Naive thymus-derived CD4-positive, alpha-beta T cell (primary cell): ENCODE results near the gene UBL3. TPM values are rescaled to one million over a fixed set of nuclear protein-coding genes. Genes with fewer than 3 reads are reported as not detected.
A peak's percentile ranks its signal among the peaks of the same experiment; 100 is the strongest.

Source experiments
- ATAC-seq: fragments of 150-1000 bp; cut with Tn5 transposase; 2 replicates; pipeline ENCODE4 v1.10.0; 2021; ENCODE audit warnings: mild to moderate bottlenecking, moderate library complexity
- CTCF ChIA-PET: fragments of 350-600 bp; sonication (Branson Sonifier 250); formaldehyde crosslinking; loops from one replicate; lab custom pipeline; 2021; ENCODE audit warnings: antibody characterized with exemption; lab: Charles Lee
- POLR2A ChIA-PET: fragments of 350-600 bp; sonication (Branson Sonifier 250); formaldehyde crosslinking; loops from one replicate; lab custom pipeline; 2021; ENCODE audit warnings: antibody characterized with exemption, inconsistent platforms; lab: Charles Lee
- DNase-seq, 9 donors: peaks; one replicate each; pipeline versions ENCODE4 v3.0.0 to v3.0.0-alpha.2; 2020 to 2022; ENCODE audit warnings: mixed read lengths in 1 of 9
- H3K27ac ChIP-seq: one replicate; pipeline ENCODE4 v1.7.0; 2013; ENCODE audit warnings: mild to moderate bottlenecking, low read depth, low read length, moderate library complexity
- H3K27me3 ChIP-seq, 2 donors: one replicate each; pipeline ENCODE4 v1.7.0; 2013; ENCODE audit warnings: low read length in 2 of 2, mild to moderate bottlenecking in 2 of 2, moderate library complexity in 2 of 2; ENCODE audit not compliant: control insufficient read depth in 2 of 2, insufficient read depth in 2 of 2
- H3K36me3 ChIP-seq, 3 experiments: 1 replicate in 2 of 3; 2 replicates in 1 of 3; pipeline ENCODE4 v1.7.0; 2013; ENCODE audit warnings: low read length in 3 of 3, mild to moderate bottlenecking in 3 of 3, moderate library complexity in 1 of 3; ENCODE audit not compliant: insufficient read depth in 3 of 3, control insufficient read depth in 2 of 3
- H3K4me1 ChIP-seq, 2 donors: one replicate each; pipeline ENCODE4 v1.7.0; 2013; ENCODE audit warnings: low read length in 2 of 2, mild to moderate bottlenecking in 2 of 2, moderate library complexity in 1 of 2; ENCODE audit not compliant: control insufficient read depth in 2 of 2, insufficient read depth in 2 of 2
- H3K4me3 ChIP-seq: 2 replicates; pipeline ENCODE4 v1.7.0; 2013; ENCODE audit warnings: mild to moderate bottlenecking, low read length
- H3K9me3 ChIP-seq, 3 experiments: 1 replicate in 2 of 3; 2 replicates in 1 of 3; pipeline ENCODE4 v1.7.0; 2013; ENCODE audit warnings: low read length in 3 of 3; ENCODE audit not compliant: control insufficient read depth in 2 of 3
- H3K27ac Mint-ChIP-seq, 9 donors: one replicate each; pipeline ENCODE4 v1.8.0; 2020 to 2022; ENCODE audit warnings: mixed read lengths in 9 of 9, mild to moderate bottlenecking in 8 of 9, moderate library complexity in 5 of 9, inconsistent platforms in 2 of 9
- H3K27me3 Mint-ChIP-seq, 5 donors: one replicate each; pipeline ENCODE4 v1.8.0; 2021 to 2022; ENCODE audit warnings: mixed read lengths in 5 of 5, mild to moderate bottlenecking in 1 of 5
- H3K36me3 Mint-ChIP-seq, 5 donors: one replicate each; pipeline ENCODE4 v1.8.0; 2020 to 2022; ENCODE audit warnings: mixed read lengths in 5 of 5, mild to moderate bottlenecking in 3 of 5, inconsistent platforms in 1 of 5
- H3K4me1 Mint-ChIP-seq, 7 donors: one replicate each; pipeline ENCODE4 v1.8.0; 2020 to 2022; ENCODE audit warnings: mixed read lengths in 7 of 7, mild to moderate bottlenecking in 3 of 7, inconsistent platforms in 1 of 7
- H3K4me3 Mint-ChIP-seq, 10 donors: one replicate each; pipeline ENCODE4 v1.8.0; 2020 to 2022; ENCODE audit warnings: mild to moderate bottlenecking in 10 of 10, mixed read lengths in 10 of 10, moderate library complexity in 6 of 10, inconsistent platforms in 2 of 10
- H3K9me3 Mint-ChIP-seq, 11 donors: one replicate each; pipeline ENCODE4 v1.8.0; 2020 to 2022; ENCODE audit warnings: mixed read lengths in 11 of 11, mild to moderate bottlenecking in 4 of 11, inconsistent platforms in 1 of 11, moderate library complexity in 1 of 11
- intact Hi-C, 2 donors: fragments of 100-400 bp; cut with micrococcal nuclease; formaldehyde crosslinking; loops; one replicate each; pipeline ENCODE4 v1.15.1; 2023
- polyA plus RNA-seq, 2 donors: library from polyadenylated mRNA; unstranded; fragments of 300-500 nt; fragmentation: Illumina TruSeq; gene quantifications; one replicate each; pipeline ENCODE4 v1.2.3, GENCODE V29; 2021
- total RNA-seq, 6 experiments: library from RNA in 5 of 6; stranded (reverse) in 5 of 6; gene quantifications; 1 replicate in 5 of 6; 2 replicates in 1 of 6; pipeline ENCODE4 v1.2.3 and lab custom pipeline; 2021 to 2026

The UBL3 gene
- total and polyA plus RNA-seq, 7 experiments from 2014 or later: 12.7 to 34.5 (median 28.9) TPM

- ATAC-seq: no peak
- H3K9me3 ChIP-seq: no peaks in the 10 kb centered on the region
- peaks cover 0 to 7% of the 10 kb centered on the region in 2 donors for H3K4me1 ChIP-seq
- H3K4me1 Mint-ChIP-seq: peaks cover 6 to 81% (median 67%) of the 10 kb centered on the region in 7 donors
- no peak overlapping the region for H3K4me3 ChIP-seq
- no peak overlapping the region for H3K27ac ChIP-seq
- peaks cover 2 to 26% (median 6%) of the 10 kb centered on the region in 5 donors for H3K36me3 Mint-ChIP-seq
- no peaks in the 10 kb centered on the region for H3K27me3 Mint-ChIP-seq
- intact Hi-C loops: no loop called here
- CTCF ChIA-PET: interaction anchor here (1.0 kb wide), 1 partner anchor 225 kb away, joined by 3 read pairs; no protein-coding TSS in a partner anchor
- no peaks in the 10 kb centered on the region for H3K27me3 ChIP-seq
- DNase-seq: no peak
- POLR2A ChIA-PET: no interaction called here
- H3K27ac Mint-ChIP-seq: peak overlapping the region in 1 of 9 donors; percentile 21
- H3K4me3 Mint-ChIP-seq: peak overlapping the region in 2 of 10 donors; percentile 1 to 26
- H3K36me3 ChIP-seq: no peaks in the 10 kb centered on the region
- H3K9me3 Mint-ChIP-seq: no peaks in the 10 kb centered on the region
Observed at GRCh38 chr13:29835280-29836061, 14.9 kb downstream of the UBL3 start.

GRCh38 chr13:29832761-29833298 lies 17.6 kb downstream of the UBL3 start:
- Histone ChIP-seq H3K9me3 (no peaks in the 10 kb centered on the region), H3K27me3 (no peaks in the 10 kb centered on the region), H3K36me3 (no peaks in the 10 kb centered on the region), H3K27ac (no peak overlapping the region), H3K4me3 (no peak overlapping the region), H3K4me1 (peaks cover 0 to 2% of the 10 kb centered on the region in 2 donors)
- Mint-ChIP-seq H3K4me1 (peaks cover 4 to 62% (median 57%) of the 10 kb centered on the region in 7 donors), H3K9me3 (peaks cover 0 to 4% (median 0%) of the 10 kb centered on the region in 11 donors), H3K36me3 (peaks cover 6 to 34% (median 11%) of the 10 kb centered on the region in 5 donors), H3K27me3 (no peaks in the 10 kb centered on the region), H3K4me3 (no peak overlapping the region), H3K27ac (no peak overlapping the region)
- CTCF ChIA-PET: interaction anchor here (0.5 to 0.6 kb wide), 2 partner anchors 164 to 189 kb away, joined by 3 read pairs; no protein-coding TSS in a partner anchor
- POLR2A ChIA-PET: no interaction called here
- intact Hi-C loops: no loop called here
- ATAC-seq (no peak), DNase-seq (no peak)

- POLR2A ChIA-PET: no interaction called here
- no peak overlapping the region for H3K4me3 ChIP-seq
Observed at GRCh38 chr13:29830000-29830399, 20.4 kb downstream of the UBL3 start.

GRCh38 chr13:29819143-29819542 lies 31.3 kb downstream of the UBL3 start:
- no peak for DNase-seq
- Mint-ChIP-seq H3K36me3 (peaks cover 0 to 16% (median 6%) of the 10 kb centered on the region in 5 donors), H3K4me3 (peak overlapping the region in 2 of 10 donors; percentile 17 to 62), H3K9me3 (peaks cover 0 to 10% (median 0%) of the 10 kb centered on the region in 11 donors), H3K27ac (peak overlapping the region in 1 of 9 donors; percentile 43), H3K27me3 (no peaks in the 10 kb centered on the region), H3K4me1 (peaks cover 15 to 76% (median 59%) of the 10 kb centered on the region in 7 donors)
- no peak for ATAC-seq
- Histone ChIP-seq H3K4me1 (peaks cover 0 to 12% of the 10 kb centered on the region in 2 donors), H3K9me3 (no peaks in the 10 kb centered on the region), H3K36me3 (no peaks in the 10 kb centered on the region), H3K27me3 (no peaks in the 10 kb centered on the region), H3K4me3 (no peak overlapping the region), H3K27ac (no peak overlapping the region)
- intact Hi-C loops: loop anchor here in 1 of 2 donors (1.0 kb wide), 1 partner anchor 9 kb away; no protein-coding TSS in a partner anchor
- ChIA-PET POLR2A (interaction anchor here (0.7 to 1.2 kb wide), 3 partner anchors 20 to 647 kb away, joined by 3 read pairs; partner anchors contain the start of gene HMGB1), CTCF (interaction anchor here (0.6 kb wide), 1 partner anchor 788 kb away, joined by 3 read pairs; no protein-coding TSS in a partner anchor)

More at GRCh38 chr13:29830000-29830399, 20.4 kb downstream of the UBL3 start:
- Histone ChIP-seq H3K36me3 (no peaks in the 10 kb centered on the region), H3K27ac (no peak overlapping the region), H3K9me3 (no peaks in the 10 kb centered on the region), H3K4me1 (no peaks in the 10 kb centered on the region), H3K27me3 (no peaks in the 10 kb centered on the region)
- Mint-ChIP-seq H3K4me1 (peaks cover 4 to 41% (median 34%) of the 10 kb centered on the region in 7 donors), H3K4me3 (no peak overlapping the region), H3K27me3 (no peaks in the 10 kb centered on the region), H3K9me3 (peaks cover 0 to 4% (median 0%) of the 10 kb centered on the region in 11 donors), H3K36me3 (peaks cover 6 to 29% (median 11%) of the 10 kb centered on the region in 5 donors), H3K27ac (no peak overlapping the region)
- ATAC-seq: no peak
- CTCF ChIA-PET: no interaction called here
- no peak for DNase-seq
- intact Hi-C loops: no loop called here

GRCh38 chr13:29817604-29818378 lies 32.6 kb downstream of the UBL3 start:
- ATAC-seq: peak; percentile 57
- Histone ChIP-seq H3K36me3 (no peaks in the 10 kb centered on the region), H3K4me1 (peaks cover 0 to 12% of the 10 kb centered on the region in 2 donors), H3K9me3 (no peaks in the 10 kb centered on the region), H3K4me3 (no peak overlapping the region), H3K27me3 (no peaks in the 10 kb centered on the region), H3K27ac (no peak overlapping the region)
- Mint-ChIP-seq H3K4me1 (peaks cover 15 to 86% (median 59%) of the 10 kb centered on the region in 7 donors), H3K9me3 (peaks cover 0 to 10% (median 0%) of the 10 kb centered on the region in 11 donors), H3K4me3 (peak overlapping the region in 9 of 10 donors; percentile 6 to 62 (median 52)), H3K36me3 (peaks cover 0 to 16% (median 5%) of the 10 kb centered on the region in 5 donors), H3K27ac (peak overlapping the region in 6 of 9 donors; percentile 2 to 54 (median 26)), H3K27me3 (no peaks in the 10 kb centered on the region)
- intact Hi-C loops: no loop called here
- DNase-seq: no peak
- CTCF ChIA-PET: no interaction called here
- POLR2A ChIA-PET: interaction anchor here (0.5 to 0.8 kb wide), 2 partner anchors 10 to 73 kb away, joined by 3 to 4 read pairs; no protein-coding TSS in a partner anchor

GRCh38 chr13:29816715-29817114 lies 33.7 kb downstream of the UBL3 start:
- peaks cover 0 to 5% (median under 1%) of the 10 kb centered on the region in 5 donors for H3K36me3 Mint-ChIP-seq
- peaks cover 0 to 6% (median 0%) of the 10 kb centered on the region in 11 donors for H3K9me3 Mint-ChIP-seq
- Histone ChIP-seq H3K27ac (no peak overlapping the region), H3K27me3 (no peaks in the 10 kb centered on the region), H3K9me3 (no peaks in the 10 kb centered on the region), H3K36me3 (no peaks in the 10 kb centered on the region), H3K4me1 (peaks cover 0 to 12% of the 10 kb centered on the region in 2 donors), H3K4me3 (no peak overlapping the region)
- DNase-seq: no peak
- H3K27ac Mint-ChIP-seq: no peak overlapping the region
- ChIA-PET CTCF (no interaction called here), POLR2A (no interaction called here)
- ATAC-seq: no peak
- peak overlapping the region in 2 of 10 donors; percentile 12 to 62 for H3K4me3 Mint-ChIP-seq
- intact Hi-C loops: no loop called here
- no peaks in the 10 kb centered on the region for H3K27me3 Mint-ChIP-seq
- H3K4me1 Mint-ChIP-seq: peaks cover 15 to 83% (median 56%) of the 10 kb centered on the region in 7 donors
